GM21619 (cell line): ENCODE data around the gene CD2AP.
"Not testable (repeated sequence)": the region's sequence is repeated elsewhere in the genome, so short reads cannot be mapped to it uniquely, and the experiment has no call there.

Experiments used
- ATAC-seq: cut with Tn5 transposase; IDR thresholded peaks from one replicate; pipeline ENCODE4 v1.9.1; 2021; ENCODE audit not compliant: unreplicated experiment

CD2AP gene

GRCh38 chr6:47556459-47556858 is 78.9 kb downstream of the CD2AP start:
- not testable (repeated sequence) for ATAC-seq

DNA sequence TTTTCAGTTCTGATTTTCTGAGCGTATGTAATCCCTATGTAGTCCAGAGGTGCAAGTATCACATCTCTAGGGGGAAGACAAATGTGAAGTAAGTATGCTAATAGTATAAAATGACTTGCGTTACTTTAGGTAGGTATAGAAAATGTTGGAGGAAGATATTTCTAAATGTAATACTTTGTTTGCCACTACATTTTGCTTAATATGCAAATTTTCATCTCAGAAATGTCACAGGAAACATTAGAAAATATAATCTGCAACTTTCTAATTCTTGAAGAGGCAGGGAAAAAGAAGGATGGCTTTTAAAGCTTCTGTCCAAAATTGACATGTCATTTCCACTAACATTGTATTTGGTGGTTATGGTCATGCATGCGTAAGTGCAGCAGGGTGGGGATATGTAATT is 85.6 kb downstream of the CD2AP start:
- no peak for ATAC-seq

DNA sequence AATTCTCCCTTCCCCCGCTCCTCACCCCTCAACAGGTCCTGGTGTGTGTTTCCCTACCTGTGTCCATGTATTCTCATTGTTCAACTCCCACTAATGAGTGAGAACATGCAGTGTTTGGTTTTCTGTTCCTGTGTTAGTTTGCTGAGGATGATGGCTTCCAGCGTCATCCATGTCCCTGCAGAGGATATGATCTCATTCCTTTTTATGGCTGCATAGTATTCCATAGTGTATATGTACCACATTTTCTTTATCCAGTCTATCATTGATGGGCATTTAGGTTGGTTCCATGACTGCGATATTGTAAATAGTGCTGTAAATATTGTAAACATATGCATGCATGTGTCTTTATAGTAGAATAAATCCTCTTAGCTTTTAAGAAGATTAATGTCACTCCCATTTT is 89.0 kb downstream of the CD2AP start:
- ATAC-seq = not testable (repeated sequence)

- ATAC-seq = no peak
These were observed 90.0 kb downstream of the CD2AP start for GRCh38 chr6:47567586-47567985.

- no peak for ATAC-seq
These were observed 93.9 kb downstream of the CD2AP start for GRCh38 chr6:47571488-47571887.

GRCh38 chr6:47573109-47573508 is 95.5 kb downstream of the CD2AP start:
- ATAC-seq = no peak

DNA sequence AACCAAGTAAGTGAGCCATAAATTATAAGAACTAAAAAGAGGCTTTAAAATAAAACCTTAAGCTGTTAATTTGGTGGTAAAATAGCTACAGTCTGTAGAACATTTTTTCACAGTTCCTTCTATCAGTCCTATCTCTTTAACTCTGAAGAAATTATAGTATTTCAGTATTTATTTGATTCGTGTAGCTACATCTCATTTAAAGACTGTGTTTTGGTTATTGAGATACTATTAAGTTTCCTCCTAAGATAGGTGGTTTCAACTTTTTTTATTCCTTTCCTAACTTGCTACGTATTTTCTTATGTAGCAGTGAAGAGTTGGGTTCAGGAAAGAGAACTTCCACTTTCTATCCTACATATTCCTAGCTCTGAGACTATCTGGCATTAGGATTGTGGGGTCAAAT is 97.2 kb downstream of the CD2AP start:
- ATAC-seq = no peak

DNA sequence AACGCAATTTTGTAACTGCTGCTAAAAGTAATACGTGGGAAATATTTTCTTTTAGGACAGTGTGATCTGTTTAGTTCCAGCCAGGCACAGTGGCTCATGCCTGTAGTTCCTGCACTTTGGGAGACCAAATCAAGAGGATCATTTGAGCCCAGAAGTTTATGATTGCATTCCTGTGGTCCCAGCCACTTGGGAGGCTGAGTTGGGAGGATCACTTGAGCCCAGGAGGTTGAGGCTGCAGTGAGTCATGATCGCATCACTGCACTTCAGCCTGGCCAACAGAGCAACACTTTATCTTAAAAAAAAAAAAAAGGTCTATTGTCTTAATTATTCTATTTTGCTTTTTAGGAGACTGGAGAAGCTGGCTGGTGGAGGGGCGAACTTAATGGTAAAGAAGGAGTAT is 101.5 kb downstream of the CD2AP start:
- ATAC-seq = no peak

- peak; percentile 72 for ATAC-seq
These were observed 104.0 kb downstream of the CD2AP start for GRCh38 chr6:47581591-47581990.

DNA sequence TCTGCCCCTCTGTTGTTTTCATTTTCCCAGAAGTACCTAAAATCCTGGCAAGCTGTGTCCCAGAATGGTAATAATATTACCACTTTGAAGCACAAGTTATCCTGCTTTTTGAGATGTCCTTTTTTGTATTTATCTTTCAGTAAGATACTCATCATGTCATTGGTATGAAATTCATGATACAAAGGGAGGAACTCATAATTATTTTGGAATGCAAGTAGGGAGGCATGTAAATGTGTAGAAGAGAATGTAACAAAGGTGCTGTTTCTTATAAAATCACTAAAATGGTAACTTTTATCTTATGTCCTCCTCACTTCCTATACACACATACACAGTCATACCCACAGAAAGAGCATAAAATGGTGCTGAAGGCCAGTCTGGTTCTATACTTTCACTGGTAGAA is 109.9 kb downstream of the CD2AP start:
- no peak for ATAC-seq

GRCh38 chr6:47592131-47592840 is 114.7 kb downstream of the CD2AP start:
- ATAC-seq = no peak

DNA sequence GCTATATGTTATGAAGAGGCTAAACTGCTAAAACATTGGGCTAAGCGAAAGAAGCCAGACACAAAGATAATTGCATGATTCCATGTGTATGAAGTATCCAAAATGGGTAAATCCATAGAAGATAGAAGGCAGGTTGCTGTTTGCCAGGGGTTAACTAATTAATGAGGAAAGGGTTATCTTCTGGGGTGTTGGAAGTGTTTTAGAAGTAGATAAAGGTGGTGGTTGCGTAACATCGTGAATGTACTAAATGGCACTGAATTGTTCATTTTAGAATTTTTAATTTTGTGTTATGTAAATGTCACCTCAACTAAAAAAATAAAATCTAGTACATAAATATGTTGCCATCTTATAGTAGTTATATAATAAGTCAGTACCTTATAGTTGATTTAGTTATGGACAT is 116.4 kb downstream of the CD2AP start:
- ATAC-seq = no peak

- ATAC-seq = no peak
These were observed 118.2 kb downstream of the CD2AP start for GRCh38 chr6:47595785-47596184.

DNA sequence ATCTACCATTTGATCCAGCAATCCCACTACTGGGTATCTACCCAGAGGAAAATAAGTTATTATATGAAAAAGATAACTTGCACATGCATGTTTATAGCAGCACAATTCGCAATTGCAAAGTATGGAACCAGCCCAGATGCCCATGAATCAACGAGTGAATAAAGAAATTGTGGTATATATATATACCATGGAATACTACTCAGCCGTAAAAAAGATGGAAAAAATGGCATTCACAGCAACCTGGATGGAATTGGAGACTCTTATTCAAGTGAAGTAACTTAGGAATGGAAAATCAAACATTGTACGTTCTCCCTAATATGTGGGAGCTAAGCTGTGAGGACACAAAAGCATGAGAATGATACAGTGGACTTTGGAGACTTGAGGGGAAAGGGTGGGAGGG is 120.8 kb downstream of the CD2AP start:
- ATAC-seq = no peak

GRCh38 chr6:47599512-47599911 is 121.9 kb downstream of the CD2AP start:
- no peak for ATAC-seq

DNA sequence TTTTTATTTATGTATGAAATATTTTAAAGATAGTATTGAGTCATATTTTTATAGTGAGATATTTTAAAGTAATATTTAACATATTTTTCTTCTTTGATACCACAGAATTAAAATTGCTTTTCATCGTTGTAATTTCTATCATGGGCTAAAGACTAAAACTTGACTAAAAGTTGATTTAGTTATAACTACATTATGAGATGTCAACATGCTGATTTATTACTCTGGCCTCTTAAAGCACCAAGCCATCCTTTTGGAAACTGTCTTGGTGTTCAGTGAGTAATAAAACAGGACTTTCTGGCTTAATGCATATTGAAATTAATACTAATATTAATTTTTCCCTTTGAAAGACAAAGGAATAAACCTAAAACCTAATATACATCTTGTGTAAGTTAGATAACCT is 125.6 kb downstream of the CD2AP start:
- no peak for ATAC-seq

DNA sequence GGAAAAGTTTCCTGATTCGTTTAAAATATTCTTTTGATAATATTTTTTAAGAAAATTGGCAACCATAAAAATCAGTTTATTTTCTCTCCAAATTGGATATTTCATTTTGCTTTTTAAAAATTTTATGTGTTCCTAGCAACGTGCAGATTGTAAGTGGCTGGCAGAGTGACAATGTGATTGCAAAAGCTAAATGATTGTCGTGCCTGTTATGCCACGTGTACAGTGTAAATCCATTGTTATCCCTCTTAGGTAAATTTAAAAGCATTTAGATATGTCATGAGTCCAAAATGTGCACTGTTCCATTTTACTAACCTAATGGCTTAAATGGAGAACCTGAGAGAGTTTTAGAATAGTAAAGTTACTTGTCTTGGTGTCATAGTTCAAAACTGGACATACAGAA is 126.4 kb downstream of the CD2AP start:
- ATAC-seq = no peak

DNA sequence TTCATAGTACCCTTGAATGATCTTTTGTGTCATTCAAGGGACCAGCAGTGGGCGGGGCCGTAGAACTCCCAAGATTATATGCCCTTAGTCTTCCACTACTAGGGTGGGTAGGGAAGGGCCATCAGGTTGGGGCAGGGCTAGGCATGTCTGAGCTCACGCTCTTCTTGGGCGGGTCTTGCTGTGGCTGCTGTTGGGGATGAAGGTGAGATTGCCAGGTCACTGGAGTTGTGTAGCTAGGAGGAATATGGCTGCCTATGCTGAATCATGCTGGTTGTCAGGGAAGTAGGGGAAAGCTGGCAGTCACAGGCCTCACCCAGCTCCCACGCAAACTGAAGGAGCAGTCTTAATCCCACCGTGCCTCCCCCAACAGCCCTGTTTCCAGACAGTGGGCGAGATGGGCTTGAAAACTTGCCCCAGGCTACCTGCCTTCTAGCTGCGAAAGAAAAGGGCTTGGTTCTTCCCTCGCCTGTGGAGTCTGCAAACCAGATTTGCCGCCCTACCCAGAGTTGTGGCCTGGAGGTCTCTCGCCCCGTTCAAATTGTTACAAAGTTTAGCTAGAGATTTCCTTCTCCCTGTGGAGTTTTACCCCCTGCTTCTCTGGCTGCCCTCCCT is 144.4 kb downstream of the CD2AP start:
- ATAC-seq = no peak

GRCh38 chr6:47626782-47627181 is 149.2 kb downstream of the CD2AP start:
- no peak for ATAC-seq

- ATAC-seq = no peak
These were observed 151.1 kb downstream of the CD2AP start for GRCh38 chr6:47628448-47629272.

GRCh38 chr6:47629954-47630353 is 152.4 kb downstream of the CD2AP start:
- no peak for ATAC-seq

GRCh38 chr6:47630587-47630986 is 153.0 kb downstream of the CD2AP start:
- ATAC-seq = no peak
